Right atrium auricular region (tissue), 2 donors: Measurements from ENCODE around the gene SLIT3. TPM values are rescaled to one million over a fixed set of nuclear protein-coding genes. Genes with fewer than 3 reads are reported as not detected.

Experiments
- DNase-seq: peaks from one replicate; pipeline ENCODE4 v3.0.0-alpha.2; 2019; ENCODE audit warnings: low spot score
- H3K27ac ChIP-seq, 2 donors: fragments of 200-600 bp; sonication (generic); 1 replicate in 1 of 2; 2 replicates in 1 of 2; pipeline ENCODE4 v1.5.1; 2016 to 2019
- H3K27me3 ChIP-seq, 2 donors: fragments of 200-600 bp; sonication (generic); one replicate each; pipeline versions ENCODE4 v1.5.1 to v1.6.0; 2017 to 2019
- H3K36me3 ChIP-seq: fragments of 200-600 bp; sonication (generic); one replicate; pipeline ENCODE4 v1.5.1; 2016
- H3K4me1 ChIP-seq, 2 donors: fragments of 200-600 bp; sonication (generic); one replicate each; pipeline versions ENCODE4 v1.5.1 to v1.6.0; 2017 to 2019
- H3K4me3 ChIP-seq, 2 donors: fragments of 200-600 bp; sonication (generic); 1 replicate in 1 of 2; 2 replicates in 1 of 2; pipeline ENCODE4 v1.5.1; 2017 to 2019; ENCODE audit warnings: mild to moderate bottlenecking in 1 of 2, moderate library complexity in 1 of 2
- H3K9me3 ChIP-seq, 2 donors: fragments of 200-600 bp; sonication (generic); one replicate each; pipeline ENCODE4 v1.5.1; 2019
- total RNA-seq, 2 donors: library from RNA; depleted of rRNA; stranded (reverse); fragments of >200 nt; gene quantifications; one replicate each; pipeline ENCODE4 v1.1.0, GENCODE V29; 2016
- TF ChIP-seq, protein P1 (sequence below), 2 donors: fragments of 200-600 bp; sonication (generic); IDR thresholded peaks; one replicate each; pipeline ENCODE4 v1.5.1; 2019; ENCODE audit warnings: antibody characterized with exemption in 2 of 2

Gene SLIT3
- total RNA-seq, 2 donors from 2014 or later = 66.1 to 85.8 TPM

DNA sequence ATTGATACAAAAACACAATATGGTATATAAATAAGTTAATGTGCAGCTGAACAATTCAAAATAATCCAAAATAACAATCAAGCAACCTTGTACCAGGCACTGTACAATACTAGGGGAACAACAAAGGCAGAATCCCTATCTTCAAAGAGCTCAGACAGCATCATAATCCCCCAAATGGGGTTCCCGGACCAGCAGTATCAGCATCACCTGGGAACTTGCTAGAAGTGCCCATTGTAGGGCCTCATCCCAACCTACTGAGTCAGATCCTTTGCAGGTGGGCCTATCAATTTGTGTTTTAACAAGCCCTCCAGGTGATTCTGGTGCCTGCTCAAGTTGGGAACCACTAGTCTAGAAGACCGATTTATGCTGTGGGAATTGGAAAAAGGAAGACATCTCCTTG lies 27.1 kb downstream of the SLIT3 start:
- H3K4me3 ChIP-seq = no peak overlapping the region
- H3K27ac ChIP-seq = no peak overlapping the region
- no peaks in the 10 kb centered on the region for H3K9me3 ChIP-seq
- TF ChIP-seq, protein P1, sequence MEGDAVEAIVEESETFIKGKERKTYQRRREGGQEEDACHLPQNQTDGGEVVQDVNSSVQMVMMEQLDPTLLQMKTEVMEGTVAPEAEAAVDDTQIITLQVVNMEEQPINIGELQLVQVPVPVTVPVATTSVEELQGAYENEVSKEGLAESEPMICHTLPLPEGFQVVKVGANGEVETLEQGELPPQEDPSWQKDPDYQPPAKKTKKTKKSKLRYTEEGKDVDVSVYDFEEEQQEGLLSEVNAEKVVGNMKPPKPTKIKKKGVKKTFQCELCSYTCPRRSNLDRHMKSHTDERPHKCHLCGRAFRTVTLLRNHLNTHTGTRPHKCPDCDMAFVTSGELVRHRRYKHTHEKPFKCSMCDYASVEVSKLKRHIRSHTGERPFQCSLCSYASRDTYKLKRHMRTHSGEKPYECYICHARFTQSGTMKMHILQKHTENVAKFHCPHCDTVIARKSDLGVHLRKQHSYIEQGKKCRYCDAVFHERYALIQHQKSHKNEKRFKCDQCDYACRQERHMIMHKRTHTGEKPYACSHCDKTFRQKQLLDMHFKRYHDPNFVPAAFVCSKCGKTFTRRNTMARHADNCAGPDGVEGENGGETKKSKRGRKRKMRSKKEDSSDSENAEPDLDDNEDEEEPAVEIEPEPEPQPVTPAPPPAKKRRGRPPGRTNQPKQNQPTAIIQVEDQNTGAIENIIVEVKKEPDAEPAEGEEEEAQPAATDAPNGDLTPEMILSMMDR (IDR thresholded peaks at IDR 0.05) = no peak
- H3K27me3 ChIP-seq = no peaks in the 10 kb centered on the region
- H3K4me1 ChIP-seq = peaks cover 0 to 6% of the 10 kb centered on the region in 2 donors
- DNase-seq = no peak
- H3K36me3 ChIP-seq = no peaks in the 10 kb centered on the region

- Histone ChIP-seq H3K27ac (no peak overlapping the region), H3K36me3 (no peaks in the 10 kb centered on the region), H3K27me3 (no peaks in the 10 kb centered on the region), H3K9me3 (no peaks in the 10 kb centered on the region), H3K4me3 (no peak overlapping the region), H3K4me1 (peaks cover 0 to 6% of the 10 kb centered on the region in 2 donors)
- DNase-seq = no peak
- TF ChIP-seq, protein P1 (IDR thresholded peaks at IDR 0.05) = no peak
Measured at GRCh38 chr5:169273451-169273850, 27.5 kb downstream of the SLIT3 start.

GRCh38 chr5:169272731-169273427 lies 28.1 kb downstream of the SLIT3 start:
- no peak for DNase-seq
- Histone ChIP-seq H3K4me3 (no peak overlapping the region), H3K4me1 (peaks cover 0 to 6% of the 10 kb centered on the region in 2 donors), H3K9me3 (no peaks in the 10 kb centered on the region), H3K36me3 (no peaks in the 10 kb centered on the region), H3K27me3 (no peaks in the 10 kb centered on the region), H3K27ac (no peak overlapping the region)
- TF ChIP-seq, protein P1 (IDR thresholded peaks at IDR 0.05) = no peak

GRCh38 chr5:169272111-169272510 lies 28.8 kb downstream of the SLIT3 start:
- Histone ChIP-seq H3K27ac (no peak overlapping the region), H3K36me3 (no peaks in the 10 kb centered on the region), H3K4me3 (no peak overlapping the region), H3K4me1 (peaks cover 0 to 6% of the 10 kb centered on the region in 2 donors), H3K27me3 (no peaks in the 10 kb centered on the region), H3K9me3 (no peaks in the 10 kb centered on the region)
- no peak for DNase-seq
- TF ChIP-seq, protein P1 (IDR thresholded peaks at IDR 0.05) = no peak

- H3K27me3 ChIP-seq = no peaks in the 10 kb centered on the region
- H3K36me3 ChIP-seq = no peaks in the 10 kb centered on the region
- TF ChIP-seq, protein P1 (IDR thresholded peaks at IDR 0.05) = no peak
- H3K4me1 ChIP-seq = peaks cover 0 to 6% of the 10 kb centered on the region in 2 donors
- DNase-seq = no peak
- H3K9me3 ChIP-seq = no peaks in the 10 kb centered on the region
- H3K27ac ChIP-seq = no peak overlapping the region
- H3K4me3 ChIP-seq = no peak overlapping the region
Measured at GRCh38 chr5:169270827-169271226, 30.1 kb downstream of the SLIT3 start.

DNA sequence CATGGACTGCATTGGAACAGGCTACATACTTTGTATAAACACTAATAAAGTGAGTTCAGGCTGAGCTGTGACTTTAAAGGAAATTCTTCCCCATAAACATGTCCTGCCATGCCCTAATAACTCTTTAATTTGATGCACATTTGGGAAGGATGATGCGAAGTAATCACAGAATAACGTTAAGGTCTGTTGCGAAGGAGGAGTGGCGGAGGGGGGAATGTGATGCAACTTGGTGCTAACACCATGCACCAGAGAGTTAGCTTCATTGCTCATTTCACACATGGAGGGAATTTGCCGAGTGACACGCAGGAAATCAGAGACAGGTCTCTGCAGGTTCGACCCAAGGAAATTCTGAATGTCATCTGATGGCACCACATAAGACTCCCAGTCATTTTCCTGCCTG lies 32.9 kb downstream of the SLIT3 start:
- no peak for DNase-seq
- Histone ChIP-seq H3K4me3 (no peak overlapping the region), H3K36me3 (no peaks in the 10 kb centered on the region), H3K4me1 (peaks cover 0 to 6% of the 10 kb centered on the region in 2 donors), H3K27ac (no peak overlapping the region), H3K9me3 (no peaks in the 10 kb centered on the region), H3K27me3 (no peaks in the 10 kb centered on the region)
- TF ChIP-seq, protein P1 (IDR thresholded peaks at IDR 0.05) = no peak
